Inflammatory macrophage treated with lipopolysaccharide for 1 hour (primary cell): ENCODE results near the gene CUBN.

Source experiments
- DNase-seq, 2 donors: peaks; one replicate each; pipeline ENCODE4 v3.0.0-alpha.2; 2020 to 2022

Gene CUBN

GRCh38 chr10:16943295-16944285 lies 186.0 kb downstream of the CUBN start:
- DNase-seq, result peak in 1 of 2 donors; percentile 41

GRCh38 chr10:16942381-16943078 lies 187.1 kb downstream of the CUBN start:
- peak; percentile 16 to 44 for DNase-seq

- DNase-seq, result no peak
Measured at GRCh38 chr10:16941870-16942269, 187.7 kb downstream of the CUBN start.

- no peak for DNase-seq
Measured at GRCh38 chr10:16941067-16941466, 188.5 kb downstream of the CUBN start.

GRCh38 chr10:16938952-16939351 lies 190.7 kb downstream of the CUBN start:
- DNase-seq, result no peak

GRCh38 chr10:16934461-16934860 lies 195.2 kb downstream of the CUBN start:
- no peak for DNase-seq

- DNase-seq, result no peak
Measured at GRCh38 chr10:16933783-16934182, 195.8 kb downstream of the CUBN start.

- DNase-seq, result no peak
Measured at GRCh38 chr10:16931930-16932329, 197.7 kb downstream of the CUBN start.

GRCh38 chr10:16930540-16930939 lies 199.1 kb downstream of the CUBN start:
- no peak for DNase-seq

GRCh38 chr10:16929069-16929468 lies 200.5 kb downstream of the CUBN start:
- no peak for DNase-seq

- DNase-seq, result no peak
Measured at GRCh38 chr10:16927546-16927945, 202.1 kb downstream of the CUBN start.

- no peak for DNase-seq
Measured at GRCh38 chr10:16923726-16924125, 205.9 kb downstream of the CUBN start.

GRCh38 chr10:16923309-16923708 lies 206.3 kb downstream of the CUBN start:
- DNase-seq, result no peak

GRCh38 chr10:16919121-16919982 lies 210.3 kb downstream of the CUBN start:
- DNase-seq, result no peak

GRCh38 chr10:16916496-16916895 lies 213.1 kb downstream of the CUBN start:
- no peak for DNase-seq

- DNase-seq, result peak; percentile 6 to 23
Measured at GRCh38 chr10:16915300-16915699, 214.3 kb downstream of the CUBN start.

- DNase-seq, result no peak
Measured at GRCh38 chr10:16913266-16913665, 216.3 kb downstream of the CUBN start.

GRCh38 chr10:16910793-16911164 lies 218.8 kb downstream of the CUBN start:
- peak; percentile 78 to 89 for DNase-seq

GRCh38 chr10:16909961-16910792 lies 219.4 kb downstream of the CUBN start:
- peak; percentile 43 to 49 for DNase-seq

GRCh38 chr10:16909271-16909767 lies 220.3 kb downstream of the CUBN start:
- DNase-seq, result no peak

- peak in 1 of 2 donors; percentile 4 for DNase-seq
Measured at GRCh38 chr10:16907687-16908086, 221.9 kb downstream of the CUBN start.

GRCh38 chr10:16905320-16905719 lies 224.3 kb downstream of the CUBN start:
- peak in 1 of 2 donors; percentile 3 for DNase-seq
